ENCODE measurements around the gene PDRG1.
"Not testable (repeated sequence)": the region's sequence is repeated elsewhere in the genome, so short reads cannot be mapped to it uniquely, and the experiment has no call there.

The PDRG1 gene

GRCh38 chr20:31925631-31926030 lies 26.2 kb downstream of the PDRG1 start:
- DNase-seq: no peak

- DNase-seq: no peak
Measured at GRCh38 chr20:31924561-31924960, 27.3 kb downstream of the PDRG1 start.

GRCh38 chr20:31923388-31924331 lies 28.2 kb downstream of the PDRG1 start:
- peak; percentile 51 for DNase-seq

GRCh38 chr20:31922588-31922987 lies 29.3 kb downstream of the PDRG1 start:
- DNase-seq: no peak

GRCh38 chr20:31922181-31922580 lies 29.7 kb downstream of the PDRG1 start:
- DNase-seq: peak; percentile 48

- DNase-seq: not testable (repeated sequence)
Measured at GRCh38 chr20:31921480-31921879, 30.4 kb downstream of the PDRG1 start.

GRCh38 chr20:31920275-31920855 lies 31.5 kb downstream of the PDRG1 start:
- DNase-seq: no peak

- no peak for DNase-seq
Measured at GRCh38 chr20:31919410-31920155, 32.3 kb downstream of the PDRG1 start.

GRCh38 chr20:31918466-31919105 lies 33.3 kb downstream of the PDRG1 start:
- no peak for DNase-seq

GRCh38 chr20:31917962-31918412 lies 33.9 kb downstream of the PDRG1 start:
- DNase-seq: peak; percentile 90

- no peak for DNase-seq
Measured at GRCh38 chr20:31916708-31917107, 35.1 kb downstream of the PDRG1 start.

GRCh38 chr20:31915491-31916280 lies 36.2 kb downstream of the PDRG1 start:
- no peak for DNase-seq

GRCh38 chr20:31914170-31914569 lies 37.7 kb downstream of the PDRG1 start:
- DNase-seq: no peak

GRCh38 chr20:31913431-31914157 lies 38.3 kb downstream of the PDRG1 start:
- no peak for DNase-seq

- no peak for DNase-seq
Measured at GRCh38 chr20:31910071-31910803, 41.6 kb downstream of the PDRG1 start.

- DNase-seq: no peak
Measured at GRCh38 chr20:31909253-31910070, 42.4 kb downstream of the PDRG1 start.

GRCh38 chr20:31908424-31908823 lies 43.4 kb downstream of the PDRG1 start:
- DNase-seq: no peak

- DNase-seq: peak; percentile 92
Measured at GRCh38 chr20:31908016-31908415, 43.8 kb downstream of the PDRG1 start.

GRCh38 chr20:31907046-31907445 lies 44.8 kb downstream of the PDRG1 start:
- DNase-seq: no peak

- no peak for DNase-seq
Measured at GRCh38 chr20:31906001-31906400, 45.8 kb downstream of the PDRG1 start.
